ENCODE measurements around the gene AVPR2. TPM values are rescaled to one million over a fixed set of nuclear protein-coding genes. Genes with fewer than 3 reads are reported as not detected.
A peak's percentile ranks its signal among the peaks of the same experiment; 100 is the strongest.

Gene AVPR2
- total RNA-seq, 1 donor, result not detected

DNA sequence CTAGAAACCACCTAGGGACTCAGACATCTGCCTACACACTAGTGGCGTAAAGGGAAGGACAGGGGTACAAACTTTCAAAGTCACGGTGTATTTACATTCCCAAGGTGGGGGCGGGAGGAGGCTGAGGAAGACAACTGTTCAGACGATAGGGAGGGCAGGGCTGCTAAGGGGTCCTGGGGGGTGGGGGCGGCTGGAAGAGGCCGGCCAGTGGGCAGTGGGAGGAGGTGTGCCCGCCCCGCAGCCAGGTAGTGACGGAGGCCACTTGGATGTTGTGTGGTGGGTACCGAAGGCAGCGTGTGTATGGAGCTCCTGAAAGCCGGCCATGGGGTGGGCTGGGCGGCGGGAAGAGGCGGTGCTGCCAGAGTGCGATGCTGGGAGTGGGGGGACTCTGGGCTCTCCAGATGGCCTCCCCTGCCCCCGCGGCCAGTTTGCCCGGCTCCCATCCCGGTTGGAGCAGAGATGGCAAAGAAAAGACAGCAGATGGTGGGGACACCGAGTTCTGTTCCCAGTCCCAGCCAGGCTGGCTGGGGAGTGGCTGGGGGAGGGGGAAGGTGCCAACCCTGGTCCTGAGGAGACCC lies 42.7 kb upstream of the AVPR2 start:
- no peaks in the 10 kb centered on the region for H3K9me3 ChIP-seq (ENCODE audit: low read depth, low read length)
- H3K27me3 ChIP-seq (ENCODE audit: insufficient read depth, low read length), result peaks cover 12% of the 10 kb centered on the region
- no peaks in the 10 kb centered on the region for H3K4me1 ChIP-seq (ENCODE audit: insufficient read depth, low read length)
- H4K20me1 ChIP-seq (ENCODE audit: insufficient read depth, low read length), result no peaks in the 10 kb centered on the region
- no peak overlapping the region for H3K27ac ChIP-seq (ENCODE audit: low read depth, low read length)
- H3K4me3 ChIP-seq (ENCODE audit: insufficient read depth, low read length), result no peak overlapping the region
- H3K79me2 ChIP-seq (ENCODE audit: insufficient read depth, low read length), result no peaks in the 10 kb centered on the region
- TF ChIP-seq, protein P1, sequence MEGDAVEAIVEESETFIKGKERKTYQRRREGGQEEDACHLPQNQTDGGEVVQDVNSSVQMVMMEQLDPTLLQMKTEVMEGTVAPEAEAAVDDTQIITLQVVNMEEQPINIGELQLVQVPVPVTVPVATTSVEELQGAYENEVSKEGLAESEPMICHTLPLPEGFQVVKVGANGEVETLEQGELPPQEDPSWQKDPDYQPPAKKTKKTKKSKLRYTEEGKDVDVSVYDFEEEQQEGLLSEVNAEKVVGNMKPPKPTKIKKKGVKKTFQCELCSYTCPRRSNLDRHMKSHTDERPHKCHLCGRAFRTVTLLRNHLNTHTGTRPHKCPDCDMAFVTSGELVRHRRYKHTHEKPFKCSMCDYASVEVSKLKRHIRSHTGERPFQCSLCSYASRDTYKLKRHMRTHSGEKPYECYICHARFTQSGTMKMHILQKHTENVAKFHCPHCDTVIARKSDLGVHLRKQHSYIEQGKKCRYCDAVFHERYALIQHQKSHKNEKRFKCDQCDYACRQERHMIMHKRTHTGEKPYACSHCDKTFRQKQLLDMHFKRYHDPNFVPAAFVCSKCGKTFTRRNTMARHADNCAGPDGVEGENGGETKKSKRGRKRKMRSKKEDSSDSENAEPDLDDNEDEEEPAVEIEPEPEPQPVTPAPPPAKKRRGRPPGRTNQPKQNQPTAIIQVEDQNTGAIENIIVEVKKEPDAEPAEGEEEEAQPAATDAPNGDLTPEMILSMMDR (IDR thresholded peaks at IDR 0.05; ENCODE audit: extremely low read depth, low read depth, low read length), result no peak
- H3K36me3 ChIP-seq (ENCODE audit: insufficient read depth, low read length), result no peaks in the 10 kb centered on the region
- peak; percentile 57 for DNase-seq (ENCODE audit: insufficient read length, low spot score, missing footprints)
- no peak overlapping the region for H2AFZ ChIP-seq (ENCODE audit: low read length)
- H3K4me2 ChIP-seq (ENCODE audit: insufficient read depth, low read length), result no peak overlapping the region

DNA sequence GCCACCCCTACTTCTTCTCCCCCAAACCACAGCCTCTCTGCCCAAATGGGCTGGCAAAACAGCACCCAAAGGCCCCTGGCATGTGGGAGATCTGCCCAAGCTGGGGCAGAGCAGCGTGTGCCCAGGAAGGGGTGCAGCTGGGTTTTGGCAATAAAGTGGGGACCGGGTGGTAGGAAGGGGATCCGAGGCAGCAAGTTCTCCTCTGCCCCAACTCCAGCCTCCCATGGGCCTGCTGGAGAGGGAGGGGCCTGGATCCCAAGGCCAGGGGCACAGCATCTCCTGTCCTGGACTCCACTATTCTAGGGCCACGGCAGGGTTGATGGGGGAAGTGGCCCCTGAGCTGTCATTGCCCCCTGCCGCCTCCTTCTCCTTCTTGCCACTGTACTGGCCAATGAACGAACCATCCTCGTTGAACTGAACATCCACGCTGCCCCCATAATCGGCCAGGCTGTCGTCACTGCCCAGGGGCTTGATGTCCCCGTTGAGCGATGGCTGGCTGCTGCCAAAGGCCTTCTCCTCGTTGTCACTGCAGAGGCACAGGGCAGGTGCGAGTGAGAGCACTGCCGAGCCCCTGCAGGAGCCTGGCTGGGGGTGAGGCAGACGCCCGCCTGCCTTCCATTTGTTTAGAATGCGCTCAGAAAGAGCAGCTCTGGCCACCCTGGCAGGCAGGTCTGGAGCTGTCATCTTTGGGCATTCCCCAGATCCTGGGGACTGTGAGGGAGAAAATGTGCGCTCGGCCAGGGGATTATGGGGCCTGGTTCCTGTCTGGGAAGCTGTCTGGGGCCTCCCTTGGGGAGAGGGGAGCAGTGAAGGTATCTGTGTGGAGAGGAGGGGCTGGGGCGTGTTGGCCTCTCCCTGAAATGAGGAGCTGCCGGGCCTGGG lies 41.9 kb upstream of the AVPR2 start:
- TF ChIP-seq, protein P1 (IDR thresholded peaks at IDR 0.05; ENCODE audit: extremely low read depth, low read depth, low read length), result no peak
- peak; percentile 65 for DNase-seq (ENCODE audit: insufficient read length, low spot score, missing footprints)
- H4K20me1 ChIP-seq (ENCODE audit: insufficient read depth, low read length), result no peaks in the 10 kb centered on the region
- no peaks in the 10 kb centered on the region for H3K79me2 ChIP-seq (ENCODE audit: insufficient read depth, low read length)
- no peak overlapping the region for H2AFZ ChIP-seq (ENCODE audit: low read length)
- H3K4me3 ChIP-seq (ENCODE audit: insufficient read depth, low read length), result no peak overlapping the region
- H3K27me3 ChIP-seq (ENCODE audit: insufficient read depth, low read length), result peaks cover 12% of the 10 kb centered on the region
- no peak overlapping the region for H3K27ac ChIP-seq (ENCODE audit: low read depth, low read length)
- no peaks in the 10 kb centered on the region for H3K4me1 ChIP-seq (ENCODE audit: insufficient read depth, low read length)
- no peak overlapping the region for H3K4me2 ChIP-seq (ENCODE audit: insufficient read depth, low read length)
- H3K9me3 ChIP-seq (ENCODE audit: low read depth, low read length), result no peaks in the 10 kb centered on the region
- no peaks in the 10 kb centered on the region for H3K36me3 ChIP-seq (ENCODE audit: insufficient read depth, low read length)

DNA sequence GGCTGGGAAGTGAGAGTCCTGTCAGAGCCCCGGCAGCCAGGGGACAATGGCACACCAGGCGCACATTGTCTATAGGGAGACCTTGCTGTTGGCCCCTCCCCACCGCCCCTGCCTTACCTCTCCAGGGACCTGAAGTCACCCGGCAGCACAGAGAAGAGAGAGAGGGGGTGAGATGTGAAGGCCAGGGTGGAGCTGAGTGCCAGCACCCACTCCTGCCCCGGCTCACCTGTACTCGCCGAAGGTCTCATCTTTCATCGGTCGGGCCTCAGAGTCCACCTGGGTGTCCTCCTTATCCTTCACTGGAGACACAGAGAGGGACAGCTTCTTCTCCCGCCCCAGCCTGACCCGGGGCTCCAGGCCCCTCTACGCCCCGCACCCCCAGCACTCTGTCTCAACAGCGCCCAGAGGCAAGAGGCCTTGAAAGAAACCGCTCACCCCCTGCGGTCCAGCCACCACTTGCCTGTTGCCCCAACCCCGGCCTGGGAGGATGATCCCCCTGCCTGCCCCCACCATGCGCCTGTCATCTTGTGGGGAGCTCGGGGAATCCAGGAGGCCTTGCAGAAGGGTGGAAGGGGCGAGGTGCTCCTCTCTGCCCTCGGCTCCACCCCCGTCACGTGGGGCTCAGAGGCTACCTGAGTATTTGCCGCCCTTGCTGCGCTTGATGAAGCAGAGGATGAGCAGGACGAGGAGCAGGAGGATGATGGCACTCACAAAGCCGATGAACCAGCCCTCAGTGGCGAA lies 41.1 kb upstream of the AVPR2 start:
- no peaks in the 10 kb centered on the region for H3K4me1 ChIP-seq (ENCODE audit: insufficient read depth, low read length)
- no peak overlapping the region for H3K4me2 ChIP-seq (ENCODE audit: insufficient read depth, low read length)
- TF ChIP-seq, protein P1 (IDR thresholded peaks at IDR 0.05; ENCODE audit: extremely low read depth, low read depth, low read length), result no peak

More for the DNA sequence above, 41.1 kb upstream of the AVPR2 start:
- Histone ChIP-seq H3K36me3 (ENCODE audit: insufficient read depth, low read length) (no peaks in the 10 kb centered on the region), H3K9me3 (ENCODE audit: low read depth, low read length) (no peaks in the 10 kb centered on the region), H3K4me3 (ENCODE audit: insufficient read depth, low read length) (no peak overlapping the region), H3K79me2 (ENCODE audit: insufficient read depth, low read length) (no peaks in the 10 kb centered on the region), H4K20me1 (ENCODE audit: insufficient read depth, low read length) (no peaks in the 10 kb centered on the region), H2AFZ (ENCODE audit: low read length) (no peak overlapping the region), H3K27me3 (ENCODE audit: insufficient read depth, low read length) (peaks cover 8% of the 10 kb centered on the region), H3K27ac (ENCODE audit: low read depth, low read length) (no peak overlapping the region)
- peak; percentile 62 for DNase-seq (ENCODE audit: insufficient read length, low spot score, missing footprints)
